ENCODE measurements around the gene MAGIX. TPM values are rescaled to one million over a fixed set of nuclear protein-coding genes. Genes with fewer than 3 reads are reported as not detected.

The MAGIX gene
- total and polyA plus RNA-seq, 2 of the 4 experiments (the other 2 are of a cell fraction): 0.72 to 1.1 TPM

DNA sequence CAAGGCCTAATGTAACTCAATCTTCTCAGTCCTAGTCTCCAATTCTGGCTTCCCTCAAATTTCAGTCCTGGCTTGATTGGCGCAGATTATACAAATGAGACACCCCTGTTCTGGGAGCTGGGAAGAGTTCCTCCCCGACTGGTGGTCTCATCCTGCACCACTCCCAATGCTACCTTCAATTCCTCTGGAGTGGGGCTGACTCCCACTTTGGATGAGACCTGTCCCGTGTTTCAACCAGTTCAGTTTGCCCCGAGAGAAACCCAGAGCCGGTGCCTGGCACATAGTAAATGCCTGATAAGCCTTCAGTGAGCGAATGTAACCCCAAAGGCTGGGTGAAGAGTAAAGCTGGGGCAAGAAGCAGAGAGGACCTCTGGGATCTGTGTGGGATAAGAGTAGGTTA, 41.5 kb downstream of the MAGIX start:
- no peak overlapping the region for H2BK120ac ChIP-seq (ENCODE audit: low read depth, low read length)
- no peak for ATAC-seq (ENCODE audit: low read depth)
- no peak overlapping the region for H3K27ac ChIP-seq (ENCODE audit: insufficient read depth, low read length)
- ChIA-PET POLR2A (ENCODE audit: unreplicated experiment) (no interaction called here), CTCF (no interaction called here)
- no peak overlapping the region for H3K56ac ChIP-seq (ENCODE audit: extremely low read depth, insufficient read depth, low read length)
- H3K4me1 ChIP-seq (ENCODE audit: control insufficient read depth, insufficient read depth, low read length): no peaks in the 10 kb centered on the region
- no peak overlapping the region for H2AK5ac ChIP-seq (ENCODE audit: low read depth, low read length)
- H4K20me1 ChIP-seq (ENCODE audit: insufficient read depth, low read length): no peaks in the 10 kb centered on the region
- H2BK5ac ChIP-seq (ENCODE audit: low read depth, low read length, poor library complexity, severe bottlenecking): no peak overlapping the region
- H3K27me3 ChIP-seq (ENCODE audit: control insufficient read depth, insufficient read depth, low read length): peaks cover 13% of the 10 kb centered on the region
- H3K23ac ChIP-seq (ENCODE audit: low read depth, low read length): no peak overlapping the region
- no peak for DNase-seq
- no peak overlapping the region for H2BK20ac ChIP-seq (ENCODE audit: low read depth, low read length)
- H4K8ac ChIP-seq (ENCODE audit: low read depth in 2 of 2, low read length in 2 of 2): no peak overlapping the region
- intact Hi-C loops (cut with micrococcal nuclease) (no loop called here), in situ Hi-C loops (cut with MboI; ENCODE audit: low sequenced_read_pairs) (no loop called here), dilution Hi-C loops (cut with HindIII; ENCODE audit: low sequenced_read_pairs, unreplicated experiment) (no loop called here)
- no peak overlapping the region for H2BK15ac ChIP-seq (ENCODE audit: low read depth, low read length)
- H4K5ac ChIP-seq (ENCODE audit: low read depth, low read length): no peak overlapping the region
- no peak overlapping the region for H3K18ac ChIP-seq (ENCODE audit: low read depth, low read length)
- H2AFZ ChIP-seq (replicated peaks; ENCODE audit: low read length, poor library complexity): no peak overlapping the region
- no peak for TF ChIP-seq MAZ (IDR thresholded peaks at IDR 0.05; ENCODE audit: borderline replicate concordance, low read depth, low read length)
- TF ChIP-seq, protein P1, sequence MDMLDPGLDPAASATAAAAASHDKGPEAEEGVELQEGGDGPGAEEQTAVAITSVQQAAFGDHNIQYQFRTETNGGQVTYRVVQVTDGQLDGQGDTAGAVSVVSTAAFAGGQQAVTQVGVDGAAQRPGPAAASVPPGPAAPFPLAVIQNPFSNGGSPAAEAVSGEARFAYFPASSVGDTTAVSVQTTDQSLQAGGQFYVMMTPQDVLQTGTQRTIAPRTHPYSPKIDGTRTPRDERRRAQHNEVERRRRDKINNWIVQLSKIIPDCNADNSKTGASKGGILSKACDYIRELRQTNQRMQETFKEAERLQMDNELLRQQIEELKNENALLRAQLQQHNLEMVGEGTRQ (IDR thresholded peaks at IDR 0.05; ENCODE audit: low read depth, low read length): no peak
- no peak for TF ChIP-seq FOS (IDR thresholded peaks at IDR 0.05; ENCODE audit: low read depth, low read length)
- TF ChIP-seq SMC3 (IDR thresholded peaks at IDR 0.05; ENCODE audit: low read depth, low read length): no peak
- TF ChIP-seq, protein P2, sequence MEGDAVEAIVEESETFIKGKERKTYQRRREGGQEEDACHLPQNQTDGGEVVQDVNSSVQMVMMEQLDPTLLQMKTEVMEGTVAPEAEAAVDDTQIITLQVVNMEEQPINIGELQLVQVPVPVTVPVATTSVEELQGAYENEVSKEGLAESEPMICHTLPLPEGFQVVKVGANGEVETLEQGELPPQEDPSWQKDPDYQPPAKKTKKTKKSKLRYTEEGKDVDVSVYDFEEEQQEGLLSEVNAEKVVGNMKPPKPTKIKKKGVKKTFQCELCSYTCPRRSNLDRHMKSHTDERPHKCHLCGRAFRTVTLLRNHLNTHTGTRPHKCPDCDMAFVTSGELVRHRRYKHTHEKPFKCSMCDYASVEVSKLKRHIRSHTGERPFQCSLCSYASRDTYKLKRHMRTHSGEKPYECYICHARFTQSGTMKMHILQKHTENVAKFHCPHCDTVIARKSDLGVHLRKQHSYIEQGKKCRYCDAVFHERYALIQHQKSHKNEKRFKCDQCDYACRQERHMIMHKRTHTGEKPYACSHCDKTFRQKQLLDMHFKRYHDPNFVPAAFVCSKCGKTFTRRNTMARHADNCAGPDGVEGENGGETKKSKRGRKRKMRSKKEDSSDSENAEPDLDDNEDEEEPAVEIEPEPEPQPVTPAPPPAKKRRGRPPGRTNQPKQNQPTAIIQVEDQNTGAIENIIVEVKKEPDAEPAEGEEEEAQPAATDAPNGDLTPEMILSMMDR (conservative IDR thresholded peaks at IDR 0.05; ENCODE audit: low read depth, low read length): no peak
- TF ChIP-seq POLR2A (IDR thresholded peaks at IDR 0.05; ENCODE audit: low read depth, low read length): no peak
- no peak for TF ChIP-seq MAFK (IDR thresholded peaks at IDR 0.05; ENCODE audit: low read depth, low read length)
- TF ChIP-seq CHD1 (IDR thresholded peaks at IDR 0.05; ENCODE audit: low read depth, low read length): no peak
- TF ChIP-seq MXI1 (IDR thresholded peaks at IDR 0.05; ENCODE audit: borderline replicate concordance, low read depth, low read length): no peak
- TF ChIP-seq RCOR1 (IDR thresholded peaks at IDR 0.05; ENCODE audit: insufficient replicate concordance, low read length): no peak
- TF ChIP-seq RAD21 (IDR thresholded peaks at IDR 0.05; ENCODE audit: low read length): no peak
- no peak for TF ChIP-seq NFE2L2 (IDR thresholded peaks at IDR 0.05; ENCODE audit: low read depth, low read length)
- no peak for TF ChIP-seq BHLHE40 (IDR thresholded peaks at IDR 0.05; ENCODE audit: low read depth, low read length)
- no peak for TF ChIP-seq CEBPB (IDR thresholded peaks at IDR 0.05; ENCODE audit: low read depth, low read length)
- TF ChIP-seq, protein P3, sequence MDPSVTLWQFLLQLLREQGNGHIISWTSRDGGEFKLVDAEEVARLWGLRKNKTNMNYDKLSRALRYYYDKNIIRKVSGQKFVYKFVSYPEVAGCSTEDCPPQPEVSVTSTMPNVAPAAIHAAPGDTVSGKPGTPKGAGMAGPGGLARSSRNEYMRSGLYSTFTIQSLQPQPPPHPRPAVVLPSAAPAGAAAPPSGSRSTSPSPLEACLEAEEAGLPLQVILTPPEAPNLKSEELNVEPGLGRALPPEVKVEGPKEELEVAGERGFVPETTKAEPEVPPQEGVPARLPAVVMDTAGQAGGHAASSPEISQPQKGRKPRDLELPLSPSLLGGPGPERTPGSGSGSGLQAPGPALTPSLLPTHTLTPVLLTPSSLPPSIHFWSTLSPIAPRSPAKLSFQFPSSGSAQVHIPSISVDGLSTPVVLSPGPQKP (IDR thresholded peaks at IDR 0.05; ENCODE audit: borderline replicate concordance, low read depth, low read length): no peak
- H3K79me1 ChIP-seq (ENCODE audit: low read depth in 1 of 2, low read length in 2 of 2): no peaks in the 10 kb centered on the region
- WGBS, 2 experiments (ENCODE audit: extremely low coverage in 2 of 2, insufficient read length in 1 of 2): no CpG with 5 or more reads among the region's 6 CpGs
- H3K4ac ChIP-seq (ENCODE audit: low read depth, low read length): no peak overlapping the region
- no peak overlapping the region for H3K4me2 ChIP-seq (ENCODE audit: low read depth, low read length)
- BruUV-seq (replicated peaks): no TSS peak
- no peak overlapping the region for H3K14ac ChIP-seq (replicated peaks; ENCODE audit: low read depth, low read length)
- no peak overlapping the region for H3K9ac ChIP-seq (ENCODE audit: low read depth, low read length)
- no peak overlapping the region for H2AK9ac ChIP-seq (replicated peaks; ENCODE audit: low read depth, low read length, poor library complexity)
- H4K91ac ChIP-seq (ENCODE audit: insufficient read depth, low read depth, low read length): no peak overlapping the region
- no peaks in the 10 kb centered on the region for H3K9me3 ChIP-seq (ENCODE audit: control insufficient read depth, insufficient read depth, low read length)
- no peaks in the 10 kb centered on the region for H3K9me1 ChIP-seq (ENCODE audit: insufficient read depth, low read length)
- H3K4me3 ChIP-seq (ENCODE audit: insufficient read depth, low read depth, low read length): no peak overlapping the region
- no peaks in the 10 kb centered on the region for H3K36me3 ChIP-seq (ENCODE audit: control insufficient read depth, insufficient read depth, low read length)
